GM23338 (cell line): Measurements from ENCODE around the gene SMIM41. TPM values are rescaled to one million over a fixed set of nuclear protein-coding genes. Genes with fewer than 3 reads are reported as not detected.
"Not testable (repeated sequence)": the region's sequence is repeated elsewhere in the genome, so short reads cannot be mapped to it uniquely, and the experiment has no call there.

Experiments used
- ATAC-seq: fragments of 200-7000 bp; cut with Tn5 transposase; 3 replicates; pipeline ENCODE4 v1.9.1; 2020
- DNase-seq: peaks from one replicate; pipeline ENCODE4 v3.0.0-alpha.2; 2015; ENCODE audit warnings: low spot score
- H2AFZ ChIP-seq: fragments of 200-600 bp; sonication (generic); 2 replicates; pipeline ENCODE4 v1.8.0; 2016; ENCODE audit warnings: antibody characterized with exemption, mild to moderate bottlenecking, moderate library complexity
- H3F3A ChIP-seq: fragments of 200-600 bp; sonication (generic); replicated peaks from 2 replicates; pipeline ENCODE4 v1.8.0; 2017; ENCODE audit warnings: antibody characterized with exemption, mixed run types, low read depth
- H3K27ac ChIP-seq: fragments of 200-600 bp; sonication (generic); 2 replicates; pipeline ENCODE4 v1.6.1; 2016; ENCODE audit warnings: low read depth
- H3K27me3 ChIP-seq: fragments of 200-600 bp; sonication (generic); 2 replicates; pipeline ENCODE4 v1.8.0; 2016; ENCODE audit warnings: mild to moderate bottlenecking, mixed run types, moderate library complexity; ENCODE audit not compliant: insufficient read depth
- H3K36me3 ChIP-seq: fragments of 200-600 bp; sonication (generic); 2 replicates; pipeline ENCODE4 v1.8.0; 2016; ENCODE audit warnings: mild to moderate bottlenecking; ENCODE audit not compliant: insufficient read depth
- H3K4me1 ChIP-seq: fragments of 200-600 bp; sonication (generic); 2 replicates; pipeline ENCODE4 v1.8.0; 2016; ENCODE audit warnings: mild to moderate bottlenecking, moderate library complexity; ENCODE audit not compliant: insufficient read depth
- H3K4me2 ChIP-seq: fragments of 200-600 bp; sonication (generic); 2 replicates; pipeline ENCODE4 v1.7.1; 2017; ENCODE audit warnings: mixed run types
- H3K4me3 ChIP-seq: fragments of 200-600 bp; sonication (generic); 2 replicates; pipeline ENCODE4 v1.6.1; 2016; ENCODE audit warnings: mixed run types
- H3K79me2 ChIP-seq: fragments of 200-600 bp; sonication (generic); replicated peaks from 2 replicates; pipeline ENCODE4 v1.8.0; 2017; ENCODE audit warnings: mild to moderate bottlenecking; ENCODE audit not compliant: insufficient read depth
- H3K9me2 ChIP-seq: fragments of 200-600 bp; sonication (generic); 2 replicates; pipeline ENCODE4 v1.8.0; 2017; ENCODE audit not compliant: insufficient read depth
- H4K20me1 ChIP-seq: fragments of 200-600 bp; sonication (generic); replicated peaks from 2 replicates; pipeline ENCODE4 v1.8.0; 2017; ENCODE audit warnings: mild to moderate bottlenecking; ENCODE audit not compliant: insufficient read depth
- H3K27ac Mint-ChIP-seq: 2 replicates; pipeline ENCODE4 v1.8.0; 2020; ENCODE audit warnings: inconsistent platforms, mild to moderate bottlenecking, moderate library complexity, mixed read lengths
- H3K27me3 Mint-ChIP-seq: 3 replicates; pipeline ENCODE4 v1.8.0; 2022; ENCODE audit warnings: low read depth, mild to moderate bottlenecking, moderate library complexity, mixed read lengths, inconsistent platforms; ENCODE audit not compliant: insufficient read depth, poor library complexity
- H3K36me3 Mint-ChIP-seq: 3 replicates; pipeline ENCODE4 v1.8.0; 2021; ENCODE audit warnings: low read depth, mild to moderate bottlenecking, inconsistent platforms, moderate library complexity, mixed read lengths
- H3K4me1 Mint-ChIP-seq: 3 replicates; pipeline ENCODE4 v1.8.0; 2020; ENCODE audit warnings: mild to moderate bottlenecking, inconsistent platforms, mixed read lengths
- H3K4me3 Mint-ChIP-seq: 3 replicates; pipeline ENCODE4 v1.8.0; 2021; ENCODE audit warnings: moderate library complexity, mild to moderate bottlenecking, inconsistent platforms, mixed read lengths
- H3K9me3 Mint-ChIP-seq: 3 replicates; pipeline ENCODE4 v1.8.0; 2020; ENCODE audit warnings: moderate library complexity, mild to moderate bottlenecking, inconsistent platforms, mixed read lengths
- CTCF ChIP-seq, 2 experiments: fragments of 200-600 bp in 1 of 2; sonication (generic) in 1 of 2; conservative IDR thresholded peaks; 2 replicates each; pipeline versions ENCODE4 v1.5.1 to v1.6.1; 2016 to 2017; ENCODE audit warnings: antibody characterized with exemption in 2 of 2, low read depth in 2 of 2, mild to moderate bottlenecking in 2 of 2, moderate library complexity in 1 of 2
- polyA plus RNA-seq: library from polyadenylated mRNA; unstranded; fragments of >200 nt; fragmentation: Nextera tagmentation; extraction: Ambion mirVana; gene quantifications from 2 replicates; pipeline ENCODE4 v1.2.1, GENCODE V29; 2016
- total RNA-seq: library from RNA; depleted of rRNA; stranded (reverse); fragments of >200 nt; shearing (Covaris generic); gene quantifications from 2 replicates; pipeline ENCODE4 v1.2.3, GENCODE V29; 2014

SMIM41 gene
- total and polyA plus RNA-seq, 2 experiments from 2014 or later: 0.66 TPM

- not testable (repeated sequence) for H3K27ac Mint-ChIP-seq, H3K4me1 Mint-ChIP-seq, H3K36me3 ChIP-seq, H3F3A ChIP-seq, H3K9me2 ChIP-seq, ATAC-seq, H2AFZ ChIP-seq, H4K20me1 ChIP-seq, H3K27me3 Mint-ChIP-seq, H3K27ac ChIP-seq, H3K4me1 ChIP-seq, H3K4me2 ChIP-seq, H3K27me3 ChIP-seq, H3K4me3 Mint-ChIP-seq, H3K4me3 ChIP-seq, H3K36me3 Mint-ChIP-seq, H3K9me3 Mint-ChIP-seq, H3K79me2 ChIP-seq, DNase-seq
Observed at GRCh38 chr12:52104431-52105089, 25.1 kb downstream of the SMIM41 start.

- TF ChIP-seq CTCF (conservative IDR thresholded peaks at IDR 0.05; ENCODE audit: low read depth in 2 of 2): peak; percentile 41 to 50
- H2AFZ ChIP-seq: peak overlapping the region; percentile 85; the same call in 1 of the 2 replicates
- H3K27ac ChIP-seq, H4K20me1 ChIP-seq, H3K79me2 ChIP-seq, H3K4me2 ChIP-seq, H3F3A ChIP-seq, H3K9me2 ChIP-seq, ATAC-seq, H3K4me3 Mint-ChIP-seq, H3K27me3 ChIP-seq, H3K4me3 ChIP-seq, H3K36me3 Mint-ChIP-seq, H3K9me3 Mint-ChIP-seq, H3K36me3 ChIP-seq: not testable (repeated sequence)
- DNase-seq: peak; percentile 67
- H3K4me1 ChIP-seq: peaks cover 17% of the 10 kb centered on the region
- Mint-ChIP-seq H3K27ac (peak overlapping the region; percentile 5), H3K27me3 (peaks cover 15% of the 10 kb centered on the region), H3K4me1 (peaks cover 38% of the 10 kb centered on the region)
Observed at GRCh38 chr12:52116222-52117125, 37.0 kb downstream of the SMIM41 start.

GRCh38 chr12:52117806-52118475 is 38.4 kb downstream of the SMIM41 start:
- not testable (repeated sequence) for H2AFZ ChIP-seq, H3K27me3 ChIP-seq, H3F3A ChIP-seq, H3K27ac Mint-ChIP-seq, H3K9me2 ChIP-seq, DNase-seq, H3K79me2 ChIP-seq, H3K9me3 Mint-ChIP-seq, H3K4me3 Mint-ChIP-seq, ATAC-seq, H3K4me3 ChIP-seq, H3K36me3 Mint-ChIP-seq, H3K36me3 ChIP-seq, H3K27ac ChIP-seq, H3K4me2 ChIP-seq, H4K20me1 ChIP-seq
- peaks cover 52% of the 10 kb centered on the region for H3K4me1 Mint-ChIP-seq
- H3K27me3 Mint-ChIP-seq: peaks cover 17% of the 10 kb centered on the region
- peaks cover 27% of the 10 kb centered on the region for H3K4me1 ChIP-seq
